Esophagus squamous epithelium (tissue), 4 donors: ENCODE data around the gene PRRG1.

Source experiments
- CTCF ChIP-seq, 6 experiments: fragments of 450-650 bp in 4 of 6; fragments of 200-600 bp in 2 of 6; sonication (generic) in 2 of 6; IDR thresholded peaks; one replicate each; pipeline ENCODE4 v1.5.1; 2016 to 2019; ENCODE audit warnings: antibody characterized with exemption in 6 of 6, mild to moderate bottlenecking in 4 of 6, moderate library complexity in 4 of 6
- POLR2A ChIP-seq, 4 donors: fragments of 450-650 bp; IDR thresholded peaks; one replicate each; pipeline ENCODE4 v1.6.1; 2017; ENCODE audit warnings: antibody characterized with exemption in 4 of 4, mild to moderate bottlenecking in 4 of 4, moderate library complexity in 3 of 4

- TF ChIP-seq CTCF (IDR thresholded peaks at IDR 0.05) (no peak), POLR2A (IDR thresholded peaks at IDR 0.05) (no peak)
These were observed 58.6 kb downstream of the PRRG1 start for GRCh38 chrX:37407736-37408135.
